ENCODE measurements around the gene CSTPP1.

- TF ChIP-seq POLR2AphosphoS5 (IDR thresholded peaks at IDR 0.05) (no peak), EP300 (IDR thresholded peaks at IDR 0.05) (no peak), CTCF (IDR thresholded peaks at IDR 0.05) (no peak)
These were observed 41.6 kb upstream of the CSTPP1 start for GRCh38 chr11:46894961-46895360.

All from esophagus muscularis mucosa (tissue), 4 donors.